Gastrocnemius medialis (tissue), 4 donors: ENCODE data around the gene TANC1.

Experiments
- POLR2A ChIP-seq, 2 donors: fragments of 450-650 bp; IDR thresholded peaks; one replicate each; pipeline ENCODE4 v1.6.1; 2017; ENCODE audit warnings: antibody characterized with exemption in 2 of 2, mild to moderate bottlenecking in 2 of 2, moderate library complexity in 2 of 2
- TF ChIP-seq, protein P1 (sequence below), 5 experiments: fragments of 450-650 bp in 3 of 5; fragments of 200-600 bp in 2 of 5; sonication (generic) in 2 of 5; IDR thresholded peaks in 4 of 5; conservative IDR thresholded peaks in 1 of 5; 1 replicate in 4 of 5; 2 replicates in 1 of 5; pipeline ENCODE4 v1.5.1; 2016 to 2019; ENCODE audit warnings: antibody characterized with exemption in 5 of 5, mild to moderate bottlenecking in 3 of 5, moderate library complexity in 3 of 5

GRCh38 chr2:159002462-159003111 is 34.1 kb downstream of the TANC1 start:
- TF ChIP-seq, protein P1, sequence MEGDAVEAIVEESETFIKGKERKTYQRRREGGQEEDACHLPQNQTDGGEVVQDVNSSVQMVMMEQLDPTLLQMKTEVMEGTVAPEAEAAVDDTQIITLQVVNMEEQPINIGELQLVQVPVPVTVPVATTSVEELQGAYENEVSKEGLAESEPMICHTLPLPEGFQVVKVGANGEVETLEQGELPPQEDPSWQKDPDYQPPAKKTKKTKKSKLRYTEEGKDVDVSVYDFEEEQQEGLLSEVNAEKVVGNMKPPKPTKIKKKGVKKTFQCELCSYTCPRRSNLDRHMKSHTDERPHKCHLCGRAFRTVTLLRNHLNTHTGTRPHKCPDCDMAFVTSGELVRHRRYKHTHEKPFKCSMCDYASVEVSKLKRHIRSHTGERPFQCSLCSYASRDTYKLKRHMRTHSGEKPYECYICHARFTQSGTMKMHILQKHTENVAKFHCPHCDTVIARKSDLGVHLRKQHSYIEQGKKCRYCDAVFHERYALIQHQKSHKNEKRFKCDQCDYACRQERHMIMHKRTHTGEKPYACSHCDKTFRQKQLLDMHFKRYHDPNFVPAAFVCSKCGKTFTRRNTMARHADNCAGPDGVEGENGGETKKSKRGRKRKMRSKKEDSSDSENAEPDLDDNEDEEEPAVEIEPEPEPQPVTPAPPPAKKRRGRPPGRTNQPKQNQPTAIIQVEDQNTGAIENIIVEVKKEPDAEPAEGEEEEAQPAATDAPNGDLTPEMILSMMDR (IDR thresholded peaks at IDR 0.05 in 4 of 5, conservative IDR thresholded peaks at IDR 0.05 in 1 of 5) = no peak
- no peak for TF ChIP-seq POLR2A (IDR thresholded peaks at IDR 0.05)
